ENCODE data around the gene QSOX1. TPM values are rescaled to one million over a fixed set of nuclear protein-coding genes. Genes with fewer than 3 reads are reported as not detected.

Gene QSOX1
- total and polyA plus RNA-seq, 2 donors (not counting 3 experiments of a cell fraction or from before 2014, with no cell fraction given) = 256 to 415 TPM

DNA sequence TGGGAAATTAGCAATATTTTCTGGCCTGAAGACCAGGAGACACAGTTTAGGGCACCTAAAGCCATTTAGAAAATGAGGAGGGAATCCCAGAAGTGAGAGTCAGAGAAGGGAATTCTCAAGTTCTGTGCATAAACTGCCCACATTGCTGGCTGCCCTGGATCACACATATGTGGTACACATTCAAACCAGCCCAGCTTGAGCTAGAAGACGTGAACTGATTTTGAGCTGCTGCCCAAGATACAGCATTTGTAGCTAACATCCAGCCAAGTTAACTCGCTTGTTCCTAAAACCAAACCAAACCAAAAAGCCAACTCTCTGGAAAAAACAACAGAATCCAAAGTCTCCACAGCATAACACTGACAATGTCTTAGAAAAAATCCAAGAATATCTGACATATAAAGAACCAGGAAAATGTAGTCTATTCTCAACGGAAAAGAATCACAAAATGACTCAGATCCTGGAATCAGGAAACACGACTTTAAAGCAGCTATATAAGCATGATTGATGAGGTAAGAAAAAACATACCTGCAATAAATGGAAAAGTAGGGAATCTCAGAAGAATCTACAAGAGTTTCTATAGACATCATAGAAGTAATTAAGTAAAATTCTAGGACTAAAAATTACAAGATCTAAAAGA lies 18.2 kb upstream of the QSOX1 start:
- Histone ChIP-seq H3K9me3 (replicated peaks; ENCODE audit: control insufficient read depth, insufficient read depth, low read length) (no peaks in the 10 kb centered on the region), H3K27ac (ENCODE audit: insufficient read depth, low read depth, low read length) (peak overlapping the region; percentile 63), H3K36me3 (ENCODE audit: control insufficient read depth in 2 of 2, extremely low read depth in 1 of 2, insufficient read depth in 2 of 2, low read length in 2 of 2) (no peaks in the 10 kb centered on the region), H3K9me1 (replicated peaks; ENCODE audit: control insufficient read depth, extremely low read depth, insufficient read depth, low read length) (no peaks in the 10 kb centered on the region), H3K4me1 (ENCODE audit: control insufficient read depth, extremely low read depth, insufficient read depth, low read length) (peaks cover 25% of the 10 kb centered on the region), H3K9ac (replicated peaks; ENCODE audit: extremely low read depth, insufficient read depth, low read length) (peak overlapping the region; percentile 25), H3K27me3 (ENCODE audit: control insufficient read depth in 2 of 2, insufficient read depth in 2 of 2, low read length in 2 of 2) (no peaks in the 10 kb centered on the region), H3K4me2 (ENCODE audit: insufficient read depth, low read length) (peak overlapping the region; percentile 68), H4K20me1 (replicated peaks; ENCODE audit: control insufficient read depth, extremely low read depth, insufficient read depth, low read length) (no peaks in the 10 kb centered on the region), H2AFZ (ENCODE audit: low read depth, low read length) (peak overlapping the region; percentile 53), H3K79me2 (ENCODE audit: control insufficient read depth, insufficient read depth, low read length) (no peaks in the 10 kb centered on the region), H3K4me3 (replicated peaks in 1 of 3; ENCODE audit: insufficient read depth in 1 of 3, low read depth in 1 of 3, low read length in 3 of 3) (no peak overlapping the region)
- dilution Hi-C loops (cut with MboI; ENCODE audit: extremely low pct_ligation_motif_present, low sequenced_read_pairs) = no loop called here
- ChIA-PET CTCF (interaction anchor here (1.0 to 1.5 kb wide), 7 partner anchors 9 to 45 kb away, joined by 3 to 9 read pairs (median 4); partner anchors contain the start of gene QSOX1), POLR2A (interaction anchor here (1.5 kb wide), 1 partner anchor 15 kb away, joined by 6 read pairs; no protein-coding TSS in a partner anchor)
- TF ChIP-seq JUN (IDR thresholded peaks at IDR 0.05; ENCODE audit: borderline replicate concordance, insufficient read depth, insufficient read length, low read depth) (peak; percentile 68), EZH2 (IDR thresholded peaks at IDR 0.05; ENCODE audit: borderline replicate concordance, low read depth, low read length, severe bottlenecking) (no peak), FOS (IDR thresholded peaks at IDR 0.05; ENCODE audit: borderline replicate concordance, insufficient read depth, low read length) (peak; percentile 78)
- BruUV-seq (replicated peaks) = TSS peak; percentile 98
- DNase-seq (ENCODE audit: low read depth, low spot score) = peak; percentile 78
- peak; percentile 79 for FAIRE-seq
- intact Hi-C loops (cut with micrococcal nuclease) = loop anchor here (1.0 kb wide), 1 partner anchor 15 kb away; no protein-coding TSS in a partner anchor

DNA sequence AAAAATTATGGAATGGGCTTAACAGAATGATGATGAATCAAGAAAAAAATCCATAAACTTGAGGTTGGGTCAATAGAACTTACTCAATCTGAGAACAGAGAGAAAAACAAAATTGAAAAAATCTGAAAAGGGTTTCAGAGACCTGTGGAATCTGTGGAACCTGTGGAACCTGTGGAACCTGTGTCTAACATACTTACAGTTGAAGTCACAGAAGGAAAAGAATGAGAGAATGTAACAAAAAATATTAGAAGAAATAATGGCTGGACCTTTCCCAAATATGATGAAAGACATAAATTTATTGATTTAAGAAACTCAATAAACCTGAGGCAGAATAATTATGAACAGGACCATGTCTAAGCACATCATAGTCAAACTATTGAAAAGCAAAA lies 17.7 kb upstream of the QSOX1 start:
- Histone ChIP-seq H3K36me3 (ENCODE audit: control insufficient read depth in 2 of 2, extremely low read depth in 1 of 2, insufficient read depth in 2 of 2, low read length in 2 of 2) (no peaks in the 10 kb centered on the region), H3K4me1 (ENCODE audit: control insufficient read depth, extremely low read depth, insufficient read depth, low read length) (peaks cover 20% of the 10 kb centered on the region), H3K27me3 (ENCODE audit: control insufficient read depth in 2 of 2, insufficient read depth in 2 of 2, low read length in 2 of 2) (no peaks in the 10 kb centered on the region), H3K9ac (replicated peaks; ENCODE audit: extremely low read depth, insufficient read depth, low read length) (no peak overlapping the region), H2AFZ (ENCODE audit: low read depth, low read length) (no peak overlapping the region), H3K4me3 (replicated peaks in 1 of 3; ENCODE audit: insufficient read depth in 1 of 3, low read depth in 1 of 3, low read length in 3 of 3) (no peak overlapping the region), H3K9me3 (replicated peaks; ENCODE audit: control insufficient read depth, insufficient read depth, low read length) (no peaks in the 10 kb centered on the region), H3K27ac (ENCODE audit: insufficient read depth, low read depth, low read length) (peak overlapping the region; percentile 63), H4K20me1 (replicated peaks; ENCODE audit: control insufficient read depth, extremely low read depth, insufficient read depth, low read length) (no peaks in the 10 kb centered on the region), H3K9me1 (replicated peaks; ENCODE audit: control insufficient read depth, extremely low read depth, insufficient read depth, low read length) (no peaks in the 10 kb centered on the region), H3K79me2 (ENCODE audit: control insufficient read depth, insufficient read depth, low read length) (no peaks in the 10 kb centered on the region), H3K4me2 (ENCODE audit: insufficient read depth, low read length) (peak overlapping the region; percentile 68)
- TSS peak; percentile 63 for BruUV-seq (replicated peaks)
- FAIRE-seq = no peak
- intact Hi-C loops (cut with micrococcal nuclease) = loop anchor here (1.0 kb wide), 1 partner anchor 14 kb away; no protein-coding TSS in a partner anchor
- DNase-seq (ENCODE audit: low read depth, low spot score) = no peak
- CTCF ChIA-PET = interaction anchor here (1.0 to 1.5 kb wide), 6 partner anchors 9 to 44 kb away, joined by 3 to 9 read pairs (median 4); partner anchors contain the start of gene QSOX1
- dilution Hi-C loops (cut with MboI; ENCODE audit: extremely low pct_ligation_motif_present, low sequenced_read_pairs) = no loop called here
- TF ChIP-seq GATA2 (IDR thresholded peaks at IDR 0.05; ENCODE audit: insufficient read depth, insufficient read length, low read depth, low read length) (no peak), JUN (IDR thresholded peaks at IDR 0.05; ENCODE audit: borderline replicate concordance, insufficient read depth, insufficient read length, low read depth) (no peak), EZH2 (IDR thresholded peaks at IDR 0.05; ENCODE audit: borderline replicate concordance, low read depth, low read length, severe bottlenecking) (no peak), MYC (IDR thresholded peaks at IDR 0.05; ENCODE audit: low read depth, low read length) (no peak), POLR2AphosphoS5 (IDR thresholded peaks at IDR 0.05; ENCODE audit: insufficient read depth, low read depth, low read length) (no peak)
- TF ChIP-seq, protein P1, sequence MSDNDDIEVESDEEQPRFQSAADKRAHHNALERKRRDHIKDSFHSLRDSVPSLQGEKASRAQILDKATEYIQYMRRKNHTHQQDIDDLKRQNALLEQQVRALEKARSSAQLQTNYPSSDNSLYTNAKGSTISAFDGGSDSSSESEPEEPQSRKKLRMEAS (IDR thresholded peaks at IDR 0.05; ENCODE audit: insufficient read depth, insufficient read length) = no peak
- TF ChIP-seq, protein P2, sequence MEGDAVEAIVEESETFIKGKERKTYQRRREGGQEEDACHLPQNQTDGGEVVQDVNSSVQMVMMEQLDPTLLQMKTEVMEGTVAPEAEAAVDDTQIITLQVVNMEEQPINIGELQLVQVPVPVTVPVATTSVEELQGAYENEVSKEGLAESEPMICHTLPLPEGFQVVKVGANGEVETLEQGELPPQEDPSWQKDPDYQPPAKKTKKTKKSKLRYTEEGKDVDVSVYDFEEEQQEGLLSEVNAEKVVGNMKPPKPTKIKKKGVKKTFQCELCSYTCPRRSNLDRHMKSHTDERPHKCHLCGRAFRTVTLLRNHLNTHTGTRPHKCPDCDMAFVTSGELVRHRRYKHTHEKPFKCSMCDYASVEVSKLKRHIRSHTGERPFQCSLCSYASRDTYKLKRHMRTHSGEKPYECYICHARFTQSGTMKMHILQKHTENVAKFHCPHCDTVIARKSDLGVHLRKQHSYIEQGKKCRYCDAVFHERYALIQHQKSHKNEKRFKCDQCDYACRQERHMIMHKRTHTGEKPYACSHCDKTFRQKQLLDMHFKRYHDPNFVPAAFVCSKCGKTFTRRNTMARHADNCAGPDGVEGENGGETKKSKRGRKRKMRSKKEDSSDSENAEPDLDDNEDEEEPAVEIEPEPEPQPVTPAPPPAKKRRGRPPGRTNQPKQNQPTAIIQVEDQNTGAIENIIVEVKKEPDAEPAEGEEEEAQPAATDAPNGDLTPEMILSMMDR (IDR thresholded peaks at IDR 0.05; ENCODE audit: extremely low read depth in 1 of 2, insufficient read depth in 1 of 2, low read depth in 1 of 2, low read length in 2 of 2) = no peak
- POLR2A ChIA-PET = interaction anchor here (1.5 kb wide), 1 partner anchor 14 kb away, joined by 6 read pairs; no protein-coding TSS in a partner anchor

All from endothelial cell of umbilical vein (primary cell).